ENCODE results near the gene PCDH15.

The PCDH15 gene

GRCh38 chr10:54342058-54342457 is 459.0 kb downstream of the PCDH15 start:
- DNase-seq, result no peak

GRCh38 chr10:54335296-54335695 is 465.7 kb downstream of the PCDH15 start:
- DNase-seq, result no peak

GRCh38 chr10:54319341-54319740 is 481.7 kb downstream of the PCDH15 start:
- no peak for DNase-seq

GRCh38 chr10:54318470-54318869 is 482.6 kb downstream of the PCDH15 start:
- DNase-seq, result no peak

- DNase-seq, result no peak
Observed at GRCh38 chr10:54314430-54314829, 486.6 kb downstream of the PCDH15 start.

GRCh38 chr10:54284526-54285193 is 516.4 kb downstream of the PCDH15 start:
- no peak for DNase-seq

GRCh38 chr10:54282012-54282411 is 519.0 kb downstream of the PCDH15 start:
- no peak for DNase-seq

GRCh38 chr10:54266395-54266794 is 534.6 kb downstream of the PCDH15 start:
- DNase-seq, result no peak

GRCh38 chr10:54262726-54263125 is 538.3 kb downstream of the PCDH15 start:
- no peak for DNase-seq

GRCh38 chr10:54259104-54259503 is 541.9 kb downstream of the PCDH15 start:
- DNase-seq, result no peak

- no peak for DNase-seq
Observed at GRCh38 chr10:54234832-54235231, 566.2 kb downstream of the PCDH15 start.

- DNase-seq, result no peak
Observed at GRCh38 chr10:54203401-54203800, 597.6 kb downstream of the PCDH15 start.

- no peak for DNase-seq
Observed at GRCh38 chr10:54198051-54198450, 603.0 kb downstream of the PCDH15 start.

GRCh38 chr10:54194806-54195205 is 606.2 kb downstream of the PCDH15 start:
- no peak for DNase-seq

- DNase-seq, result no peak
Observed at GRCh38 chr10:54159924-54160323, 641.1 kb downstream of the PCDH15 start.

GRCh38 chr10:54148508-54148907 is 652.5 kb downstream of the PCDH15 start:
- DNase-seq, result no peak

GRCh38 chr10:54139819-54140428 is 661.1 kb downstream of the PCDH15 start:
- no peak for DNase-seq

- no peak for DNase-seq
Observed at GRCh38 chr10:54137396-54137795, 663.6 kb downstream of the PCDH15 start.

GRCh38 chr10:54133203-54133602 is 667.8 kb downstream of the PCDH15 start:
- DNase-seq, result no peak

- no peak for DNase-seq
Observed at GRCh38 chr10:54131833-54132232, 669.2 kb downstream of the PCDH15 start.

- no peak for DNase-seq
Observed at GRCh38 chr10:54130394-54130793, 670.6 kb downstream of the PCDH15 start.

GRCh38 chr10:54125098-54125747 is 675.8 kb downstream of the PCDH15 start:
- no peak for DNase-seq

GRCh38 chr10:54124209-54124885 is 676.7 kb downstream of the PCDH15 start:
- no peak for DNase-seq

- no peak for DNase-seq
Observed at GRCh38 chr10:54120806-54121205, 680.2 kb downstream of the PCDH15 start.
